Stimulated activated naive CD8-positive, alpha-beta T cell treated with anti-CD3 and anti-CD28 coated beads, Interleukin-15, Interleukin-2, amounts not matched to agents 100 U/mL and 50 U/mL, for 24 hours (primary cell): ENCODE measurements around the gene ADAM12.
"Not testable (repeated sequence)": the region's sequence is repeated elsewhere in the genome, so short reads cannot be mapped to it uniquely, and the experiment has no call there.

Source experiments
- ATAC-seq: fragments of 150-1000 bp; cut with Tn5 transposase; one replicate; pipeline ENCODE4 v1.10.0; 2021
- DNase-seq: peaks from one replicate; pipeline ENCODE4 v3.0.0; 2021

ADAM12 gene

DNA sequence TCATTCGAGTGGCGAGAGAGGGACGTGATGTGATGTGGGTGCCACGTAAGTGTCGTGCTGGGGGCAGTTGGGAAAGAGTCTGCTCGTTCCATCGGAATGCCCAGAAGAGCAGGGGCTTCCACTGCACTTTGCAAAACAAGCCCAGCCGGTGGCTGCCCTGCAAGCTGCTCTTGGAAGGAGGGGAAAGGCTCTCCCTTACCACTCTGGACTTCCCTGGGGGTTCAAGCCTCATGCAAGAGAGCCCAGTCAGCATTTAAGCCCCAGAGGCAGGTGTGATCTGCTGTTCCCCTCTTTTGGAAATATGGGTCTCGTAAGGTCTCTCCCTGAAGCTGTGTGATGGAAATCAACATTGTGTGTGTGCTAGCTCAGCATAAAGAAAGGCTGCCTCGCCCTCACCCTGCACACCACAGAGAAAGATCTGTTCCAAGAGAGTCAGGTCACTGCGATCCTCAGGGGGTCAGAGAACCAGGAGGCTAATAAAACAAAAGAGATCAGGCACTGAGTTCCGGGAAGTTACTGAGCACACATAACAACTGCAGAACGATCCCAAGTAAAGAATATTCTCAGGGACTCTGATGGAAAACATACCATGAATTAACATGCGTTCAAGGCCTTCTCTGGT lies 212.5 kb downstream of the ADAM12 start:
- no peak for DNase-seq
- ATAC-seq: no peak

DNA sequence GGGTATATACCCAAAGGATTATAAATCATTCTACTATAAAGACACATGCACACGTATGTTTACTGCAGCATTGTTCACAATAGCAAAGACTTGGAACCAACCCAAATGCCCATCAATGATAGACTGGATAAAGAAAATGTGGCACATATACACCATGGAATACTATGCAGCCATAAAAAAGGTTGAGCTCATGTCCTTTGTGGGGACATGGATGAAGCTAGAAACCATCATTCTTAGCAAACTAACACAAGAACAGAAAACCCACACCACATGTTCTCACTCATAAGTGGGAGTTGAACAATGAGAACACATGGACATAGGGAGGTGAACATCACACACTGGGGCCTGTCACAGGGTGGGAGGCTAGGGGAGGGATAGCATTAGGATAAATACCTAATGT lies 215.5 kb downstream of the ADAM12 start:
- ATAC-seq, DNase-seq: not testable (repeated sequence)

DNA sequence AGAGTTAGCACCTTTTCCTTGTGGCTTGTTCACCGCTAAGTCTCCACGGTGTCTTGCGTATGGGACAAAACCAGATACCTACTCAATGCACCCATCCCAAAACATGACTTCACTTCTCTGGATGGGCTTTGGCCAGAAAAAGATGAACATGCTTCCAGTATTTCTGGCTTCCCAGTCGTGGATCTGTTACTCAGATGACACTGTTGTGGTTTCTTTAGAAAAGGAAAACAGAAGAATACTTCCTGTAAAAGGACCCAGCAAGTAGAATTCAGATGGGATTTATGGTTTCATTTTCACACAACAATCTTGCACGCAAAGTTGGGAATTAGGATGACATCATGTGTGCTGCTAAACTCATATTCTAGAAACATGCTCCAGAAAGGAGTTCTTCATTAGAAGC lies 216.7 kb downstream of the ADAM12 start:
- ATAC-seq: no peak
- no peak for DNase-seq

DNA sequence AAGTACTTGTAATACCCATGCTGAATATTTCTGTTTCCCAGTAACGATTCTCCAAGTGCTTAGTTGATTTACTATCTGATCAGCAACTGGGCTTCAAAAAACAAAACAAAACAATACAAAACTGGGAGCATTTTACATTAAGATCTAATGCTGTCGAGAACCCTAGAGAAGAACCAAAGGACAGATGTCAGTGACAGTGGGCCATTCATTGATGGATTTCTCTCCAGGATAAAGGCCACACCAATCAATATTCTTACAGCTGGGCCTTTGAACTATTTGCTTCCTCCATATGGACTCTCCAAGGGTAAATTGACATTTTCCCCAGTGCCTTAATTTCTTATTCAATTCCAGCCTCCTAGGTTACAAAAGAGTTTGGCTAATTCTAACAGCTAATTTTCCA lies 217.5 kb downstream of the ADAM12 start:
- ATAC-seq: no peak
- DNase-seq: no peak

DNA sequence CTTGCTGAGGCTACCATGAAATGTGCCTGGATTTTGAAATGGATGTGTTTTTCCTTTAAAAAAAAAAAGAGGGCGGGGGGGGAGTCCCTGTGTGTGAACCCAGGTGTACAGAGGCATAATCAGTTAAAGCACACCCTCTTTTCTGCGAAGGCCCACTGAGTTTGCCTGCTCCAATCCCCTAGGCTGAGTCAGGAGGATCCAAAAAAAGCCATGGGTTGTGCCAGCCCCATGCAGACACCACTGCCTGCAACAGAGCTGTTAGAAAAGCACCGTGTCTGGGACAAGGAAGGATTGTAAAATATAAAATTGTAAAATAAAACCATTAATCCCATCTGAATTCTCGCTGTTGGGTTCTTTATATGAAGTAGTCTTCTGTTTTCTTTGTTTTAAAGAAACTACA lies 217.9 kb downstream of the ADAM12 start:
- ATAC-seq (no peak), DNase-seq (no peak)

DNA sequence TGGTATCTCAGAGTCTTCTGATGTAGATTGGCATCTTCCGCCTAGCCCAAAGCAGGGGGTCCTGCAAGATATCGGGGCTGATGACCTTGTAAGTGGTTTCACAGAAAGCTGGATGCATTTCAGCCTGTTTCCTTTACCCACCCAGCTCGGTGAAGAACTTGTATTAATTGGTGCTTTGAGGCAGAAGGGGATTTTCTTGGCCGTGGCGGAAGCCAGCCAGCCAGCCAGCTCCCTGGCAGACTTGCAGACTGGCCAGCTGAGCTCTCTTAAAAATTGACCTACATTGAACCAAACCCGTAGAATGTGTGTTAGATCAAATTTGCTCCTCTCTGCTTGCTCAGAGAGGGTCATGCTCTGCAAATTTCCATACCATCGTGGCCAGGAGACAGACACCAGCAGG lies 218.4 kb downstream of the ADAM12 start:
- no peak for DNase-seq
- no peak for ATAC-seq

DNA sequence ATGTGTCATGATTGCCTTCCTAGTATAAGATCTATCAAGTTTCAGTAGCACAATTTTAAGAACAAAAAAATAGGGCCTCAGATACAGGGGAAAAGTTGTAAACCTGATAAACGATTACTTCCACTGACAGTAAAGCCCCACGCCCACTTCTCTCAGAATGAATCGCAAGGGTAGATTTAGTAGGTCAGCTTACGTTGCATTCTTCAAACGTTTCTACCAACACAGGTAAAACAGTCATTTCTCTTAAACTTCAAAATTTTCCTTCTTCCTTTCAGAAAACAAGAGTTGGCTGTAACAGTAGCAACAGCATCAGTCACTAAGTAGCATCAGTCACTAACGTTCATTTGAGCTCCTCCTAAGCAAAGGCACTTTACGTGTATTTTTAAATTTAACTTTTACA lies 221.5 kb downstream of the ADAM12 start:
- no peak for ATAC-seq
- no peak for DNase-seq

DNA sequence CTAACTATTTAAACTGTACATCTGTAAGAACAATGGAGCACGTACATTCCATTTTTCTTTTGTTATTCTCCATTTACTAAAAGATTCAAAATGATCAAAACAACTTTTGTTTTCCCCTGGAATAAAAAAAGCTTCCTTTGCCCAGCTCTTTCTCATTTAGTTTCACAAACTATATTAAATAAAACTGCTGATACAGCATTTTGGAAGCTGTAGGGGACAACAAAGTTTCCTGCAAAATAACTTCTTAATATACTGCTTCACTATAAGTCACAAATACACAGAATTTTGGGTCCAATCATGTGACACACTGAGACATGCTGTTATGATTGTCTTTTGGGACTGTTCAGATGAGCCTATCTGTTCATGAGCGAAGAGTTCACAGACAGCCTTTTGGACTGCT lies 222.4 kb downstream of the ADAM12 start:
- ATAC-seq (no peak), DNase-seq (no peak)

DNA sequence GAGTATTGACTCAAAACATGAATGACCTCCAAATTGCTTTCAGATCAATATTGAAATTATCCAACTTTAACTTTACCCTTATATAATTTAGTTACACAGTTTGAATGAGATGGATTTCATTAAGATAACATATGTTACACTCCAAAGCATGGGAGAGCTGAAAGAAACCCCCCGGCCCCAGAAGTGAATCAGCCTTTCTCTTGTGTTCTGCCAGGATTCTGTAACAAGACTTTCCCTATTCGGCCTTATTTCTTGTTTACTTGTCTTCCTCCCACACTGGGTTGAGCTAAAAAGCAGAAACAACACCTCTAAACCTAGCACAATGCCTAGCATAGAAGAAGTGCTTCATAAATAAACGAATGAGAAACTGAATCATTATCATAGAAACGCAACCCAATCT lies 224.8 kb downstream of the ADAM12 start:
- DNase-seq: no peak
- ATAC-seq: no peak

DNA sequence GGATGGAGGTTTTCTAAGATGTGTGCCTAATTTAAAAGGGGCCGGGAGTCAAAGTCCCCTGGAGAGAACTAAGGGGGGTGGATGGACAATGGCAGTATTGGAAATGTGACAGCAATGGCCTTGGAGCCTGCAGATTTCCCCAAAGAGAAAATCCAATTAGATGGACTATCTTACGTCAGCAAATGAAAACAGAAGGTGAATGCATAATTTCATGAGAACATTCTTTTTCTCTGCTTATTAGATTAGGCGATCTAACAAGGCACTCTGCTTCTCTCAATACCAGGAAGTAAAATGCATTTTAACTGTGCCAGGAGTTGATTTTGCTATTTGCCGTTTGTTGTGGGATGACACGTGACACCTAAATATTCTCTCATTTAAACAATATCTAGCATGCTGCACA lies 226.6 kb downstream of the ADAM12 start:
- no peak for ATAC-seq
- no peak for DNase-seq

DNA sequence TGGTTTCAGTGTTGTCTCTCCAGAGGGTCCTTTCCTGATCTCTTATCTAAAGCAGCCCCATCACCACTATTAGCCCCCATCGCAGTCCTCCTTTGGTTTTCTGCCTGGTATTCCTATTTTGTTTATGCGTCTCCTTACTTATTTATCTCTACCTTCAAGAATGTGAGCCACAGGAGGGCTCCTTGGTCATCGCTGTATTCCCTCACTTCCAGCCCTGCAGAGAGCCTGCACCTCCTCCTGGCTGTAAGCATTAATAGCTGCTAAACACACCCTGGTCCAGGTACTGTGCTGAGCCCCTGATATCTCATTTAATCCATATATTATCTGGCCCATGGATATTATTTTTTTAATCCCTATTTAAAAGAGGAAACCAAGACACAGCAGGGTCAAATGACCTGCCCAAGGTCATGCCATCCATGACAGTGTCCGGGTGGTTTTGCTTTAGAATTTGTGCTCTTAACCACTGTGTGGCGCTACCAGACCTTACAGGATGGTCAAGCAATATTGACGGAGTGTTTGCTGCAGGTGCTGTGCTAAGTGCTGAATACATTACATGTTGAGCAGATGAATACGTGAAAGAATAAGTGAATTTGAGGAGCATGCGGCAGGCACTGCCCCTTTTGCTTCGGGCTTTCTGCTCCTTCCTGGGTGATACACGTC lies 227.2 kb downstream of the ADAM12 start:
- DNase-seq (no peak), ATAC-seq (no peak)

DNA sequence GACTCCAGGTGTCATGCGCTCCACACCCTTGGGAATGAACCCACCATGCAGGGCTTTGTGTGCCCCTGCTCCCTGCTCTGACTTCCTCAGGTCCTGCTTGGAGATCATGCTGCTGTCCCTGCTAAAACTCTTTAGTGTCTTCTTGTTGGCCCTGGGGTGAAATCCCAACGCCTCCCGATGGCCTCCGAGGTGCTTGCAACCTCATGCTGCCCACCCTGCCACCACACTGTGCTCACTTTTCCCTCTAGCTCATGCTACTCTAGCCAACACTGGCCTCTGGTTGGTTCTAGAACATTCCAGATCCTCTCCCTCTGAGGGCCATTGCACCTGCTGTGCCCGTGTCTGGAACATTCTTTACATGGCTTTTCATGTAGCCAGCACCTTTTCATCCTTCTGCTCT lies 227.7 kb downstream of the ADAM12 start:
- no peak for DNase-seq

DNA sequence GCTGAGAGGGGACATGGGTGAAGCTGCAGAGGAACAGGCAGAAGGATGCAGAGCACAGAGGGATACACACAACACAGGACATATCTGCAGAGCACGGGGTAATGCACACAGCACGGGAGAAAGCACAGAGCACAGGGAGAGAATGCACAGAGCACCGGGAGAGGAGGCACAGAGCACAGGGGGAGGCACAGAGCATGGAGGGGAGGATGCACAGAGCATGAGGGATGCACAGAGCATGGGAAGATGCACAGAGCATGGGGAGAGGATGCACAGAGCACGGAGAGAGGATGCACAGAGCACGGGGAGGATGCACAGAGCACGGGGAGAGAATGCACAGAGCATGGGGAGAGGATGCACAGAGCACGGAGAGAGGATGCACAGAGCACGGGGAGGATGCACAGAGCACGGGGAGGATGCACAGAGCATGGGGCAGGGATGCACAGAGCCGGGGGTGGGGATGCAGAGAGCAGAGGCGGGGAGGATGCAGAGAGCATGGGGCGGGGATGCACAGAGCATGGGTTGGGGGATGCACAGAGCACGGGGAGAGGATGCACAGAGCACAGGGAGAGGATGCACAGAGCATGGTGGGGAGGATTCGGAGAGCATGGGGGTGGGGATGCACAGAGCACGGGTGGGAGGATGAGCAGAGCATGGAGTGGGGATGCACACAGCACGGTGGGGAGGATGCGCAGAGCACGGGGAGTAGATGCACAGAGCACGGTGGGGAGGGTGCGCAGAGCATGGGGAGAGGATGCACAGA lies 230.0 kb downstream of the ADAM12 start:
- ATAC-seq (peak; percentile 28), DNase-seq (no peak)

More for the DNA sequence above, 227.7 kb downstream of the ADAM12 start:
- ATAC-seq: no peak

DNA sequence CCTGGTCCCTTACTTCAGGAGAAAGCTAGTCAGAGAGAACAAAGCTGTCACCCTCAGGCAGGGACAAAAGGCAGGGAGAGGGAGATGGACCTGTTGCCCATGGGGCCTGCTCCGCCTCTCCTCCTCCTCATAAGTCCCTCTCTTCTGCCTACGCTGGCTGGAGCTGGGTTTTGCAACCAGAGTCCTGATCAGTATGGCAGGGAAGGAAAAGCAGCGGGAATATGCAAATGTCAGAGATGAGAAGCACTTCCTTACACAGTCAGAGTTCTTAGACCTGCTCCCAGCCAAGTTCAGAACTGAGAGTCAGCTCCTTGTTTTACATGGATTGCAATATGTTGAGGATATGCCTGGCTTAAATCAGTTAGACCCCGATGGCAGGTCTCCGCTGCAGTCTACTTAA lies 231.1 kb downstream of the ADAM12 start:
- DNase-seq (no peak), ATAC-seq (no peak)

DNA sequence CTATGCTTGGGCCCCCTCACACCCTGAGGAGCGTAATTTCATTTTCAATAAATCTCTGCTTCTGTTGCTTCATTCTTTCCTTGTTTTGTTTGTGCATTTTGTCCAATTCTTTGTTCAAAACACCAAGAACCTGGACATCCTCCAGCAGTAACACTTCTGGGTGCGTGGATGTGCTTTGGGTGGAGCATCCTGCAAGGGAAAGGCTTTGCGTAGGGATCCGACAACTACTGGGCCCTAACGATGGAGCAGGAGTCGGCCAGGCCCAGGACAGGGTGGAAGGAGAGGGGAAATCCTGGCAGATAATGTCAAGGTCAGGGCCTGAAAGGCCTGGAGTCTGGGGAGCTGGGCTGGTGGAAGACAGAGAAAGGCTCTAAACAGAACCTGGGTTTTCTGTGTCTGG lies 231.8 kb downstream of the ADAM12 start:
- ATAC-seq (no peak), DNase-seq (no peak)

DNA sequence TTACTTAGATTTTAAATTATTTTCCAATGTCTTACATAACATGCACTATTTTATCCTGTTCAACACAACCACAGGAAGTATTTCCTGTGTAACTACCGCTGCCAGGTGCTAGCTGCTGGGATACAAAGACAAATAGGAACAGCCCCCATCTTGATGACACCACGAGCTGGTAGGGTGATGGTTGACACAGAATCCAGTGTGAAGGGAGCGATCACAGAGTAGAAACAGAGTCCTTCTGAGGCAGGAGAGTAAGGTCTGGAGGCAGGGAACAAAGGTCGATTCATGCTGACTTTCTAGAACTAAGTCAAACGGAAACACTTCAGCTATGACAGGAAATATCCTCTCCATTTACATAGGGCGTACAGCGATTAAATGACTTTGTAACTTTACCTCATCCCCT lies 232.3 kb downstream of the ADAM12 start:
- no peak for ATAC-seq

DNA sequence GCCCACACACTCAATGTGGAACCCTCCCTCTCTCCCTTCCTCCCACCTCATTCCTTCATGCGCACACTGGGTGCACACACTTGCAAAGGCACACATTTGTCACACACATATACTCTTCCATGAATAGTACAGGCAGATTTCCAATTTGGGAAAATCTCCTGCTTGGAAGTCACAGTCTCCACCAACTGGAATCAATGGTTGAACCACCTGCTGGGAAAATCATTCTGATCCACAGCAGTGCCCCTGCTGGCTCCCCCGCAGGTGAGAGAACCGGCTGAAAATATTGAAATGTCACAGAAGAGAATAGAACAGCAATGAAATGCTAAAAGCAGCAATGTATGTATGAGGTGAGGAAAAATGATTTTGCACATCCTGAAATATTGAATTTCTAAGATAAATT lies 232.7 kb downstream of the ADAM12 start:
- DNase-seq: no peak
- no peak for ATAC-seq

More for the DNA sequence above, 232.3 kb downstream of the ADAM12 start:
- DNase-seq: no peak

DNA sequence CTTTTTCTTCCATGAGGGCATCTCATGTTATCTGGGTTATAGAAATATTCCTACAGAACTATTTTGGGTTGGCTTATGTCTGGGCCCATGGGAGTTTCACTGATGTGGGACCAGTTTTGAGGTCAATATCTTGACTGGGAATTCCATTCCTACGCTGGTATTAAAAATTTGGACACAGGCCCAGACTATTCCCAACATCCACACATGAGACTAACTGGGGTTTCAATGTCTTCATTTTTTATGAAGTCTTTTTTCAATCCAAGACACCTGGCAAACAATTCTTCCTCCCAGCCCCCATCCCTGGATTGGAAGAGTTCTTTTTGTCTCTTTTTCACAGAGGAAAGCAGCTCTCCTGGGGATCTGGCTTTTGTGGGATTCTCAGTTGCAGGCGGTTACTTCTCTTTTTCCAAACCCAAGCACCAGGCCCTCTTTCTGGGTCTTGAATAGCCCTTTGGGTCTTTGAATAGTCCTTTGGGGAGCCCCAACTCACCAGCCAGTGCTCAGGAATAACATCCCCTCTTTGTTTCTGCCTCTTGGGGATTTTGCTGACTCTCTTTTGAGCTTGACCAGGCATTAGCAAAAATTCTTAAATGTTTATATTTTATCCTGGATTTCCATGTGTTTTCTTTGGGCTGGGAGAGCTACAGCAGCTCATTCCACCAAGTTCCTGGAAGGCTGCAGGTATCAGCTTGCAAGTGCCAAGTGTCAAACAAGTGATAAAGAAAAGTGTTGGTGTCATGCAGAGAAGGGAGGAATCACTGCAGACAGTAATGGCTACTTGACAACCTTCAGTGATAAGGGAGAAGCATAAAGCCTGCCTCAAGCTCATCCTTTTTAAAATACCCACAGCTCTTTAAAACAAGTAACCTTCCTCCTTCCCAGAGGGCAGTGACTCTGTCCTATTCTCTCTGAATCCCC lies 234.3 kb downstream of the ADAM12 start:
- no peak for ATAC-seq

DNA sequence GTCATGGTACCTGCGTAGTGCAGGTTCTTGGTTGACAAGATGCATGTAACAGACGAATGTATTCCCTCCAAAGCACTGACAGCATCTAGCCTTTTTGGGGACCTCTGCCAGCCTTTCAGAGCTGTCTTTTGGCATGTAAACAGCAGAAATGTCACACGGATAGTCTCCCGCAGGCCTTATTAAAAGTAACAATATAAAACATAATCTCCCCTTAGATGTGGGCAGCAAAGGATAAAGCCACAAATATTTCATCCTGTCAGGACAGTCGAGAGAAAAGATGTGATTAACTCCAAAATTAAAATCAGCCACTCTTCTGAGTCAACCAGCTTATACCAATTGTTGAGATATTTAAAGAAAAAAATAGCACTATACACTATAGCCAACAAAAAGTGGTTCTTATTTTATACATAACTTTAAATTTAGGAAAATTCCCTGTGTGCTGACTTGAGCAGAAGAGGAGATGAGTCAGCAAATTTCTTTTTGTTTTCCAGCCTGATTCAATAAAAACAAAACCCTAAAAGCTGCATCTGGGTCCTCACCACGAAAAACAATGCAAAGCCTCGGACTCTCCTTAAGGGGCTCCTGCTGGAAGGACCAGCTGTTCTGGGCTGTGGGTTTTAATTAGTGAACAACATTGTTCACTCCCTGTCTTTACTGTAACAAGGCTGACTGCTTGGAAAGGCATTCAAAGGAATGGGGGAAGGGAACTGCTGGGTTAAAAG lies 240.2 kb downstream of the ADAM12 start:
- DNase-seq: no peak
- no peak for ATAC-seq

More for the DNA sequence above, 234.3 kb downstream of the ADAM12 start:
- no peak for DNase-seq

DNA sequence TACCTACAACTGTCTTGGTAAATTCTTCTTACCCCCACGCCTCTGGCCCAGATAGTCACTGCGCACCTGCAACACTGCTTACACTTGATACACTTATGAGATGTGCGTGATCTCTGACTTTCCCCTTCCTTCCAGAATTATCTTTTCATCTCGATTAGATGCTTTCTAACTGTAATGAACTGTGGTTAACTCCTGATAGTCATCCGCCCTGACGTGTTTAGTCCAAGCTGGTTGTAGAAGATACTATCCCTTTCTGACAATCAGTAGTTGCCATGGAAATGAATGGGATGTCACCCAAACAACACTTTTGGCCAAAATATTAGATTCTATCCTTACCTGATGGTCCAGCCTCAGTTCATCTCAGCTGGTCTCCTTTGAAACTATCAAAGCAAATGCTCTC lies 241.5 kb downstream of the ADAM12 start:
- DNase-seq (no peak), ATAC-seq (no peak)

DNA sequence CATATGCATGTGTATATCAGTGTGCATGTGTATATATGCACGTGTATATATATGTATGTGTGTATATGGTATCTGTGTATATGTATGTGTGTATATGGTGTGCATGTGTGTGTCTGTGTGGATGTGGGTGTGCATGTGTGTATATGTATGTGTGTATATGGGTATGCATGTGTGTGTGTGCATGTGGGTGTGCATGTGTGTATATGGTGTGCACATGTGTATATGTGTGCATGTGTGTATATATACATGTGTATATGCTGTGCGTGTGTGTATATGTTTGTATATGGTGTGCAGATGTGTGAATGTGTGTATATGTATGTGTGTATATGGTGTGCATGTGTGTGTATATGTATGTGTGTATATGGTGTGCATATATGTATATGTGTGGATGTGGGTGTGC lies 245.2 kb downstream of the ADAM12 start:
- DNase-seq: no peak
- ATAC-seq: no peak

DNA sequence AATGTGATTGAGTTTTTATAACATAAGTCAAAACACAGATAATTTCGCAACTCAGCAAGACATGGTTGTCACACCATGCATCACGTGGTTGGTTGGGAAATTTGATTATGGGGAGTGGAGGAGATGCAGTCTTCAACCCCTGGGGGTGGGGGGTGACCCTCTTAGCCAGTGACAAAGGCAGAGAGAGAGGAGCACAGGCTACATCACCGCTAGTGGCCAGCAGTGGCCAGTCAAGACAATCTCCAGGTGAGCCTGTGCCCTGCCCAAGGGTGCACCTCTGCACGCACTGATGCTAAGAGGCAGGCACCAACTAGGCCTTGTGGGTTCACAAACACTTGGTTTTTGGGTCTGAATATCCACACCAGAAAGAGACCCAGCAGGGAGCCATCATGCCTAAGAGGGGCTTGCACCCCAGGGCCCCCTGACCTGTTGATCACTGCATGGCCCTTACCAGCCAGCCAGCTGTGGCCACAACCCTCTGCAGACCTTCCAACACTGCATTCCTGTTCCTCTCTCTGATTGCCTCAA lies 247.5 kb downstream of the ADAM12 start:
- ATAC-seq: no peak

More for the DNA sequence above, 247.5 kb downstream of the ADAM12 start:
- DNase-seq: no peak
